ENCODE results near the gene TTBK1. TPM values are rescaled to one million over a fixed set of nuclear protein-coding genes. Genes with fewer than 3 reads are reported as not detected.

TTBK1 gene
- total RNA-seq, 1 experiment from 2014 or later: not detected

GRCh38 chr6:43335469-43335868 lies 92.2 kb downstream of the TTBK1 start:
- no peak for DNase-seq (ENCODE audit: extremely low read depth, low read depth)

- DNase-seq (ENCODE audit: extremely low read depth, low read depth): no peak
Observed at GRCh38 chr6:43336382-43336781, 93.1 kb downstream of the TTBK1 start.

Small RNA genes lying within 50 kb of the gene (small RNA-seq; reads per million reads assigned to genes)
- 0 reads per million in 2 experiments for gene RPL12P47

Other genes starting within 250 kb of the TTBK1 start
- 38.0 and 45.9 TPM in 2 replicates for gene MEA1, start 229.5 kb upstream of the TTBK1 start, total RNA-seq (2014; rRNA removed; shearing (Covaris generic))
- gene KLHDC3, start 229.2 kb upstream of the TTBK1 start, total RNA-seq (2014; rRNA removed; shearing (Covaris generic)): 30.6 and 32.4 TPM in 2 replicates
- gene RRP36, start 221.9 kb upstream of the TTBK1 start, total RNA-seq (2014; rRNA removed; shearing (Covaris generic)): 45.6 and 53.3 TPM in 2 replicates
- 7.0 and 8.2 TPM in 2 replicates for gene CUL7, start 189.6 kb upstream of the TTBK1 start, total RNA-seq (2014; rRNA removed; shearing (Covaris generic))
- 24.6 and 38.1 TPM in 2 replicates for gene MRPL2, start 184.0 kb upstream of the TTBK1 start, total RNA-seq (2014; rRNA removed; shearing (Covaris generic))
- 9.6 and 10.1 TPM in 2 replicates for gene KLC4, start 183.8 kb upstream of the TTBK1 start, total RNA-seq (2014; rRNA removed; shearing (Covaris generic))
- 1.2 and 1.3 TPM in 2 replicates for gene PTK7, start 167.2 kb upstream of the TTBK1 start, total RNA-seq (2014; rRNA removed; shearing (Covaris generic))
- gene SRF, start 72.2 kb upstream of the TTBK1 start, total RNA-seq (2014; rRNA removed; shearing (Covaris generic)): 16.4 and 21.1 TPM in 2 replicates
- gene CUL9, start 61.3 kb upstream of the TTBK1 start, total RNA-seq (2014; rRNA removed; shearing (Covaris generic)): 16.4 and 20.8 TPM in 2 replicates
- gene DNPH1, start 14.0 kb upstream of the TTBK1 start, total RNA-seq (2014; rRNA removed; shearing (Covaris generic)): 105 and 114 TPM in 2 replicates
- not detected in 2 replicates for gene SLC22A7, start 54.8 kb downstream of the TTBK1 start, total RNA-seq (2014; rRNA removed; shearing (Covaris generic))
- gene CRIP3, start 65.3 kb downstream of the TTBK1 start, total RNA-seq (2014; rRNA removed; shearing (Covaris generic)): not detected in 2 replicates
- gene ZNF318, start 126.2 kb downstream of the TTBK1 start, total RNA-seq (2014; rRNA removed; shearing (Covaris generic)): 6.0 and 6.6 TPM in 2 replicates
- 6.9 and 9.1 TPM in 2 replicates for gene ABCC10, start 184.1 kb downstream of the TTBK1 start, total RNA-seq (2014; rRNA removed; shearing (Covaris generic))
- not detected in 2 replicates for gene DLK2, start 212.1 kb downstream of the TTBK1 start, total RNA-seq (2014; rRNA removed; shearing (Covaris generic))
- 21.2 and 21.3 TPM in 2 replicates for gene TJAP1, start 234.1 kb downstream of the TTBK1 start, total RNA-seq (2014; rRNA removed; shearing (Covaris generic))